Stimulated activated CD4-positive, alpha-beta T cell treated with anti-CD3 and anti-CD28 coated beads, Interleukin-1b, Interleukin-23, amount 100 ng/mL, for 1 hour (primary cell): Measurements from ENCODE around the gene VEGFC.

ENCODE experiments used
- DNase-seq, 2 donors: peaks; one replicate each; pipeline ENCODE4 v3.0.0-alpha.2; 2020; ENCODE audit warnings: low read depth in 2 of 2

Gene VEGFC

GRCh38 chr4:176761872-176762271, 30.9 kb downstream of the VEGFC start:
- DNase-seq: no peak

GRCh38 chr4:176760471-176760870, 32.3 kb downstream of the VEGFC start:
- DNase-seq: no peak

- no peak for DNase-seq
Observed at GRCh38 chr4:176758731-176759130, 34.0 kb downstream of the VEGFC start.

- DNase-seq: no peak
Observed at GRCh38 chr4:176758323-176758722, 34.4 kb downstream of the VEGFC start.

GRCh38 chr4:176755613-176756012, 37.1 kb downstream of the VEGFC start:
- no peak for DNase-seq

- no peak for DNase-seq
Observed at GRCh38 chr4:176755001-176755400, 37.7 kb downstream of the VEGFC start.

GRCh38 chr4:176753049-176753448, 39.7 kb downstream of the VEGFC start:
- no peak for DNase-seq

- no peak for DNase-seq
Observed at GRCh38 chr4:176752191-176752749, 40.5 kb downstream of the VEGFC start.

- DNase-seq: no peak
Observed at GRCh38 chr4:176751061-176751460, 41.7 kb downstream of the VEGFC start.

GRCh38 chr4:176746846-176747245, 45.9 kb downstream of the VEGFC start:
- DNase-seq: no peak

GRCh38 chr4:176745902-176746301, 46.8 kb downstream of the VEGFC start:
- no peak for DNase-seq

GRCh38 chr4:176744091-176744490, 48.6 kb downstream of the VEGFC start:
- DNase-seq: no peak

GRCh38 chr4:176742211-176742610, 50.5 kb downstream of the VEGFC start:
- no peak for DNase-seq

GRCh38 chr4:176741253-176741652, 51.5 kb downstream of the VEGFC start:
- no peak for DNase-seq

GRCh38 chr4:176735300-176735699, 57.4 kb downstream of the VEGFC start:
- no peak for DNase-seq

GRCh38 chr4:176734461-176734860, 58.3 kb downstream of the VEGFC start:
- no peak for DNase-seq

- no peak for DNase-seq
Observed at GRCh38 chr4:176729489-176729888, 63.2 kb downstream of the VEGFC start.

GRCh38 chr4:176726803-176727202, 65.9 kb downstream of the VEGFC start:
- DNase-seq: no peak

GRCh38 chr4:176721459-176721858, 71.3 kb downstream of the VEGFC start:
- no peak for DNase-seq

- DNase-seq: no peak
Observed at GRCh38 chr4:176718881-176719280, 73.8 kb downstream of the VEGFC start.

GRCh38 chr4:176717237-176717636, 75.5 kb downstream of the VEGFC start:
- DNase-seq: no peak

GRCh38 chr4:176709417-176709816, 83.3 kb downstream of the VEGFC start:
- DNase-seq: no peak

- no peak for DNase-seq
Observed at GRCh38 chr4:176708771-176709311, 83.9 kb downstream of the VEGFC start.

- DNase-seq: no peak
Observed at GRCh38 chr4:176690716-176691115, 102.0 kb downstream of the VEGFC start.
